Chondrocyte (in vitro differentiated cells): Measurements from ENCODE around the gene MX1. TPM values are rescaled to one million over a fixed set of nuclear protein-coding genes. Genes with fewer than 3 reads are reported as not detected.

ENCODE experiments used
- DNase-seq: peaks from one replicate; pipeline ENCODE4 v3.0.0; 2021; ENCODE audit warnings: mixed read lengths, low spot score
- H3K27ac Mint-ChIP-seq: one replicate; pipeline ENCODE4 v1.8.0; 2021; ENCODE audit warnings: mild to moderate bottlenecking, moderate library complexity, mixed read lengths; ENCODE audit not compliant: unreplicated experiment
- H3K27me3 Mint-ChIP-seq: 2 replicates; pipeline ENCODE4 v1.8.0; 2021; ENCODE audit warnings: low read depth, mixed read lengths
- H3K36me3 Mint-ChIP-seq: 2 replicates; pipeline ENCODE4 v1.8.0; 2021; ENCODE audit warnings: low read depth, mixed read lengths
- H3K4me1 Mint-ChIP-seq: 2 replicates; pipeline ENCODE4 v1.8.0; 2021; ENCODE audit warnings: low read depth, mild to moderate bottlenecking, mixed read lengths
- H3K4me3 Mint-ChIP-seq: one replicate; pipeline ENCODE4 v1.8.0; 2021; ENCODE audit warnings: mild to moderate bottlenecking, moderate library complexity, mixed read lengths; ENCODE audit not compliant: unreplicated experiment
- H3K9me3 Mint-ChIP-seq: 2 replicates; pipeline ENCODE4 v1.8.0; 2021; ENCODE audit warnings: low read depth, mixed read lengths
- CTCF ChIP-seq: fragments of 200-600 bp; sonication (generic); IDR thresholded peaks from 2 replicates; pipeline ENCODE4 v1.5.0; 2021; ENCODE audit warnings: antibody characterized with exemption, mild to moderate bottlenecking, moderate library complexity
- total RNA-seq: library from RNA; stranded (reverse); gene quantifications from 3 replicates; pipeline ENCODE4 v1.2.1, GENCODE V29; 2021

MX1 gene
- total RNA-seq, 1 donor from 2014 or later, result 1.2 TPM

GRCh38 chr21:41472753-41473548 is 46.9 kb downstream of the MX1 start:
- H3K36me3 Mint-ChIP-seq, result peaks cover 3% of the 10 kb centered on the region
- H3K9me3 Mint-ChIP-seq, result no peaks in the 10 kb centered on the region
- H3K27me3 Mint-ChIP-seq, result no peaks in the 10 kb centered on the region
- DNase-seq, result no peak
- peaks cover 21% of the 10 kb centered on the region for H3K4me1 Mint-ChIP-seq
- no peak overlapping the region for H3K27ac Mint-ChIP-seq
- no peak for TF ChIP-seq CTCF
- no peak overlapping the region for H3K4me3 Mint-ChIP-seq

GRCh38 chr21:41475714-41476420 is 49.8 kb downstream of the MX1 start:
- Mint-ChIP-seq H3K4me3 (no peak overlapping the region), H3K27me3 (no peaks in the 10 kb centered on the region), H3K9me3 (no peaks in the 10 kb centered on the region), H3K36me3 (peaks cover 3% of the 10 kb centered on the region), H3K4me1 (peaks cover 22% of the 10 kb centered on the region), H3K27ac (no peak overlapping the region)
- TF ChIP-seq CTCF, result no peak
- DNase-seq, result no peak

- no peaks in the 10 kb centered on the region for H3K36me3 Mint-ChIP-seq
- H3K9me3 Mint-ChIP-seq, result no peaks in the 10 kb centered on the region
- DNase-seq, result no peak
- no peaks in the 10 kb centered on the region for H3K27me3 Mint-ChIP-seq
- no peak for TF ChIP-seq CTCF
- H3K4me1 Mint-ChIP-seq, result peaks cover 36% of the 10 kb centered on the region
- no peak overlapping the region for H3K4me3 Mint-ChIP-seq
- H3K27ac Mint-ChIP-seq, result no peak overlapping the region
Measured at GRCh38 chr21:41477641-41478318, 51.7 kb downstream of the MX1 start.

- no peaks in the 10 kb centered on the region for H3K36me3 Mint-ChIP-seq
- no peak overlapping the region for H3K27ac Mint-ChIP-seq
- H3K4me1 Mint-ChIP-seq, result peaks cover 38% of the 10 kb centered on the region
- H3K27me3 Mint-ChIP-seq, result no peaks in the 10 kb centered on the region
- H3K9me3 Mint-ChIP-seq, result no peaks in the 10 kb centered on the region
- no peak overlapping the region for H3K4me3 Mint-ChIP-seq
- TF ChIP-seq CTCF, result no peak
- DNase-seq, result no peak
Measured at GRCh38 chr21:41478319-41479177, 52.5 kb downstream of the MX1 start.
